Loucy (cell line): ENCODE measurements around the gene ZFHX3.

Experiments used
- H2AFZ ChIP-seq: fragments of 200-600 bp; sonication (generic); 2 replicates; pipeline ENCODE4 v1.6.0; 2016; ENCODE audit warnings: antibody characterized with exemption, mild to moderate bottlenecking, low read length, moderate library complexity
- H3F3A ChIP-seq: fragments of 200-600 bp; 2 replicates; pipeline ENCODE4 v1.6.0; 2016; ENCODE audit warnings: antibody characterized with exemption, low read depth, mild to moderate bottlenecking
- H3K27me3 ChIP-seq: fragments of 200-600 bp; sonication (generic); 2 replicates; pipeline ENCODE4 v1.6.1; 2014; ENCODE audit warnings: low read length, mild to moderate bottlenecking; ENCODE audit not compliant: insufficient read depth, poor library complexity, severe bottlenecking
- H3K36me3 ChIP-seq: fragments of 200-600 bp; sonication (generic); 2 replicates; pipeline ENCODE4 v1.6.1; 2016; ENCODE audit warnings: low read length; ENCODE audit not compliant: insufficient read depth
- H3K4me1 ChIP-seq: fragments of 200-600 bp; sonication (generic); 2 replicates; pipeline ENCODE4 v1.5.1; 2014; ENCODE audit warnings: low read length, mild to moderate bottlenecking; ENCODE audit not compliant: insufficient read depth, poor library complexity, severe bottlenecking
- H3K4me2 ChIP-seq: fragments of 200-600 bp; sonication (generic); 2 replicates; pipeline ENCODE4 v1.6.0; 2014; ENCODE audit warnings: antibody characterized with exemption, low read length, low read depth, mild to moderate bottlenecking; ENCODE audit not compliant: poor library complexity, severe bottlenecking
- H3K4me3 ChIP-seq: fragments of 200-600 bp; sonication (generic); 2 replicates; pipeline ENCODE4 v1.5.1; 2014; ENCODE audit warnings: low read length, mild to moderate bottlenecking, mixed read lengths; ENCODE audit not compliant: poor library complexity, severe bottlenecking
- H3K79me2 ChIP-seq: fragments of 200-600 bp; sonication (generic); 2 replicates; pipeline ENCODE4 v1.6.1; 2014; ENCODE audit warnings: low read length; ENCODE audit not compliant: insufficient read depth
- H3K9ac ChIP-seq: fragments of 200-600 bp; sonication (generic); 2 replicates; pipeline ENCODE4 v1.6.0; 2014; ENCODE audit warnings: mild to moderate bottlenecking, low read depth, low read length, moderate library complexity; ENCODE audit not compliant: poor library complexity, severe bottlenecking
- H3K9me2 ChIP-seq: fragments of 200-600 bp; sonication (generic); replicated peaks from 2 replicates; pipeline ENCODE4 v1.6.1; 2016; ENCODE audit warnings: low read depth, low read length, mixed read lengths
- H3K9me3 ChIP-seq: fragments of 200-600 bp; sonication (generic); 2 replicates; pipeline ENCODE4 v1.6.1; 2014; ENCODE audit warnings: mild to moderate bottlenecking, antibody characterized with exemption, low read length, low read depth; ENCODE audit not compliant: insufficient read depth
- H4K20me1 ChIP-seq: fragments of 200-600 bp; sonication (generic); 2 replicates; pipeline ENCODE4 v1.6.0; 2014; ENCODE audit warnings: antibody characterized with exemption, low read length, mild to moderate bottlenecking; ENCODE audit not compliant: insufficient read depth, poor library complexity, severe bottlenecking
- CTCF ChIP-seq: fragments of 200-600 bp; sonication (generic); conservative IDR thresholded peaks from 2 replicates; pipeline ENCODE4 v1.5.1; 2014; ENCODE audit warnings: mild to moderate bottlenecking, antibody characterized with exemption, low read length
- EZH2phosphoT487 ChIP-seq: fragments of 200-600 bp; IDR thresholded peaks from 2 replicates; pipeline ENCODE4 v1.6.1; 2018; ENCODE audit warnings: antibody characterized with exemption, mild to moderate bottlenecking, moderate library complexity, borderline replicate concordance

The ZFHX3 gene

GRCh38 chr16:73062743-73063733, 15.1 kb upstream of the ZFHX3 start:
- TF ChIP-seq EZH2phosphoT487, result no peak
- TF ChIP-seq CTCF, result no peak
- Histone ChIP-seq H2AFZ (no peak overlapping the region), H3K9me2 (no peaks in the 10 kb centered on the region), H3F3A (0 out of 2 replicates have a peak, but pooled peaks cover 3% of the 10 kb centered on the region), H4K20me1 (no peaks in the 10 kb centered on the region), H3K4me3 (no peak overlapping the region), H3K27me3 (peaks cover 16% of the 10 kb centered on the region), H3K79me2 (0 out of 2 replicates have a peak, but pooled peaks cover 6% of the 10 kb centered on the region), H3K9me3 (no peaks in the 10 kb centered on the region), H3K36me3 (no peaks in the 10 kb centered on the region), H3K9ac (no peak overlapping the region), H3K4me2 (no peak overlapping the region), H3K4me1 (peaks cover 7% of the 10 kb centered on the region)

GRCh38 chr16:73062001-73062616, 14.2 kb upstream of the ZFHX3 start:
- peaks cover 9% of the 10 kb centered on the region for H3K4me1 ChIP-seq
- H3K36me3 ChIP-seq, result no peaks in the 10 kb centered on the region
- no peak overlapping the region for H3K4me2 ChIP-seq
- TF ChIP-seq EZH2phosphoT487, result no peak
- no peak for TF ChIP-seq CTCF
- H3K4me3 ChIP-seq, result no peak overlapping the region
- H3K79me2 ChIP-seq, result 0 out of 2 replicates have a peak, but pooled peaks cover 10% of the 10 kb centered on the region
- no peak overlapping the region for H3K9ac ChIP-seq
- H3K9me2 ChIP-seq, result no peaks in the 10 kb centered on the region
- H3K27me3 ChIP-seq, result peaks cover 16% of the 10 kb centered on the region
- no peak overlapping the region for H2AFZ ChIP-seq
- H3F3A ChIP-seq, result 0 out of 2 replicates have a peak, but pooled peaks cover 3% of the 10 kb centered on the region
- H4K20me1 ChIP-seq, result no peaks in the 10 kb centered on the region
- no peaks in the 10 kb centered on the region for H3K9me3 ChIP-seq

- Histone ChIP-seq H3K9me2 (no peaks in the 10 kb centered on the region), H3K4me2 (no peak overlapping the region), H3K4me1 (peaks cover 20% of the 10 kb centered on the region), H3K79me2 (peaks cover 20% of the 10 kb centered on the region; the same call in 1 of the 2 replicates), H2AFZ (no peak overlapping the region), H4K20me1 (peaks cover 9% of the 10 kb centered on the region), H3K36me3 (no peaks in the 10 kb centered on the region), H3F3A (0 out of 2 replicates have a peak, but pooled peaks cover 3% of the 10 kb centered on the region), H3K9me3 (no peaks in the 10 kb centered on the region), H3K9ac (no peak overlapping the region), H3K4me3 (no peak overlapping the region), H3K27me3 (peaks cover 16% of the 10 kb centered on the region)
- TF ChIP-seq EZH2phosphoT487, result no peak
- TF ChIP-seq CTCF, result no peak
These were observed 13.1 kb upstream of the ZFHX3 start for GRCh38 chr16:73060892-73061490.
